Caco-2 (cell line): ENCODE data around the gene SPATA31C1. TPM values are rescaled to one million over a fixed set of nuclear protein-coding genes. Genes with fewer than 3 reads are reported as not detected.

Experiments
- BruUV-seq: library from RNA; stranded (reverse); fragments of 400-500 nt; replicated peaks from 2 replicates; lab custom pipeline; 2021; lab: Mats Ljungman, UMichigan
- CTCF ChIA-PET: fragments of 300-600 bp; sonication (Branson Sonifier 250); formaldehyde crosslinking; loops from one replicate; lab custom pipeline; 2022; ENCODE audit warnings: antibody characterized with exemption; lab: Charles Lee
- POLR2A ChIA-PET: fragments of 300-600 bp; sonication (Branson Sonifier 250); formaldehyde crosslinking; loops from one replicate; lab custom pipeline; 2022; ENCODE audit warnings: antibody characterized with exemption; lab: Charles Lee
- DNase-seq, 2 experiments: peaks; one replicate each; pipeline versions ENCODE4 v3.0.0 to v3.0.0-alpha.2; 2020 to 2022
- H3K27me3 ChIP-seq: replicated peaks from 2 replicates; pipeline ENCODE4 v1.6.0; 2011; ENCODE audit warnings: low read length; ENCODE audit not compliant: control insufficient read depth, insufficient read depth
- H3K36me3 ChIP-seq: 2 replicates; pipeline ENCODE4 v1.5.1; 2011; ENCODE audit warnings: low read length; ENCODE audit not compliant: control insufficient read depth, insufficient read depth
- H3K4me1 ChIP-seq: fragments of 250-450 bp; sonication (Bioruptor Pico); 2 replicates; pipeline ENCODE4 v1.5.1; 2020; ENCODE audit warnings: mild to moderate bottlenecking
- H3K4me3 ChIP-seq: 2 replicates; pipeline ENCODE4 v1.5.1; 2011; ENCODE audit warnings: low read depth, mild to moderate bottlenecking, control low read depth, low read length
- H3K9me3 ChIP-seq: fragments of 250-450 bp; sonication (Bioruptor Pico); 2 replicates; pipeline ENCODE4 v1.5.1; 2020; ENCODE audit warnings: mild to moderate bottlenecking, moderate library complexity
- H3K27ac Mint-ChIP-seq: one replicate; pipeline ENCODE4 v1.8.0; 2022; ENCODE audit warnings: mixed read lengths; ENCODE audit not compliant: unreplicated experiment
- H3K27me3 Mint-ChIP-seq: one replicate; pipeline ENCODE4 v1.8.0; 2022; ENCODE audit warnings: mixed read lengths; ENCODE audit not compliant: insufficient read depth, unreplicated experiment
- H3K36me3 Mint-ChIP-seq: one replicate; pipeline ENCODE4 v1.8.0; 2022; ENCODE audit warnings: mild to moderate bottlenecking, mixed read lengths; ENCODE audit not compliant: insufficient read depth, unreplicated experiment
- H3K4me1 Mint-ChIP-seq: one replicate; pipeline ENCODE4 v1.8.0; 2022; ENCODE audit warnings: low read depth, mixed read lengths; ENCODE audit not compliant: unreplicated experiment
- H3K4me3 Mint-ChIP-seq: one replicate; pipeline ENCODE4 v1.8.0; 2022; ENCODE audit warnings: mild to moderate bottlenecking, moderate library complexity, mixed read lengths; ENCODE audit not compliant: unreplicated experiment
- H3K9me3 Mint-ChIP-seq: one replicate; pipeline ENCODE4 v1.8.0; 2022; ENCODE audit warnings: mixed read lengths; ENCODE audit not compliant: unreplicated experiment
- intact Hi-C: fragments of 100-400 bp; cut with micrococcal nuclease; formaldehyde crosslinking; loops from one replicate; pipeline ENCODE4 v1.10.0; 2022; ENCODE audit not compliant: unreplicated experiment
- total RNA-seq: library from RNA; stranded (reverse); gene quantifications from 2 replicates; pipeline ENCODE4 v1.2.3, GENCODE V29; 2022
- TF ChIP-seq, protein P1 (sequence below), 2 experiments: fragments of 200-600 bp in 1 of 2; IDR thresholded peaks; 1 replicate in 1 of 2; 2 replicates in 1 of 2; pipeline versions ENCODE4 v1.5.1 to v1.8.0; 2011 to 2022; ENCODE audit warnings: antibody characterized with exemption in 1 of 2, control low read depth in 1 of 2, inconsistent platforms in 1 of 2, low read depth in 1 of 2, low read length in 1 of 2, mild to moderate bottlenecking in 1 of 2, moderate library complexity in 1 of 2; ENCODE audit not compliant: insufficient read depth in 1 of 2, severe bottlenecking in 1 of 2, unreplicated experiment in 1 of 2

The SPATA31C1 gene
- total RNA-seq, 1 experiment from 2014 or later: not detected

DNA sequence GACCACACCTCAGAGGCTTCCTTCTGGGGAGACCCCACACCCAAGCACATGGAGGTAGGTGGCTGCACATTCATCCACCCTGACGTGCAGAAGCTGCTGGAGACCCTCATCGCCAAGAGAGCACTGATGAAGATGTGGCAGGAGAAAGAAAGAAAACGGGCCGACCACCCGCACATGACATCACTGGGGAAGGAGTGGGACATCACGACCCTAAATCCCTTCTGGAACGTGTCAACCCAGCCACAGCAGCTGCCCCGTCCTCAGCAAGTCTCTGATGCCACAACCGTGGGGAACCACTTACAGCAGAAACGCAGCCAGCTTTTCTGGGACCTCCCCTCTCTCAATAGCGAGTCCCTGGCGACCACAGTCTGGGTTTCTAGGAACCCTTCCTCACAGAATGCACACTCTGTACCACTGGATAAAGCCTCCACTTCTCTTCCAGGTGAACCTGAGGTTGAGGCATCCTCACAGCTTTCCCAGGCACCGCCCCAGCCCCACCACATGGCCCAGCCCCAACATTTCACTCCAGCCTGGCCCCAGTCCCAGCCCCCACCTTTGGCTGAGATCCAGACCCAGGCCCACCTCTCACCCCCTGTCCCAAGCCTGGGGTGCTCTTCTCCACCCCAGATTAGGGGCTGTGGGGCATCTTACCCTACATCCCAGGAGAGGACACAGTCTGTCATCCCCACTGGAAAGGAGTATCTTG, 32.1 kb upstream of the SPATA31C1 start:
- Mint-ChIP-seq H3K27ac (no peak overlapping the region), H3K36me3 (no peaks in the 10 kb centered on the region), H3K4me1 (no peaks in the 10 kb centered on the region), H3K4me3 (no peak overlapping the region), H3K27me3 (no peaks in the 10 kb centered on the region), H3K9me3 (no peaks in the 10 kb centered on the region)
- H3K4me3 ChIP-seq: no peak overlapping the region
- no peaks in the 10 kb centered on the region for H3K9me3 ChIP-seq
- TF ChIP-seq, protein P1, sequence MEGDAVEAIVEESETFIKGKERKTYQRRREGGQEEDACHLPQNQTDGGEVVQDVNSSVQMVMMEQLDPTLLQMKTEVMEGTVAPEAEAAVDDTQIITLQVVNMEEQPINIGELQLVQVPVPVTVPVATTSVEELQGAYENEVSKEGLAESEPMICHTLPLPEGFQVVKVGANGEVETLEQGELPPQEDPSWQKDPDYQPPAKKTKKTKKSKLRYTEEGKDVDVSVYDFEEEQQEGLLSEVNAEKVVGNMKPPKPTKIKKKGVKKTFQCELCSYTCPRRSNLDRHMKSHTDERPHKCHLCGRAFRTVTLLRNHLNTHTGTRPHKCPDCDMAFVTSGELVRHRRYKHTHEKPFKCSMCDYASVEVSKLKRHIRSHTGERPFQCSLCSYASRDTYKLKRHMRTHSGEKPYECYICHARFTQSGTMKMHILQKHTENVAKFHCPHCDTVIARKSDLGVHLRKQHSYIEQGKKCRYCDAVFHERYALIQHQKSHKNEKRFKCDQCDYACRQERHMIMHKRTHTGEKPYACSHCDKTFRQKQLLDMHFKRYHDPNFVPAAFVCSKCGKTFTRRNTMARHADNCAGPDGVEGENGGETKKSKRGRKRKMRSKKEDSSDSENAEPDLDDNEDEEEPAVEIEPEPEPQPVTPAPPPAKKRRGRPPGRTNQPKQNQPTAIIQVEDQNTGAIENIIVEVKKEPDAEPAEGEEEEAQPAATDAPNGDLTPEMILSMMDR (IDR thresholded peaks at IDR 0.05; ENCODE audit: insufficient read depth in 1 of 2, low read depth in 1 of 2, low read length in 1 of 2, severe bottlenecking in 1 of 2, unreplicated experiment in 1 of 2): no peak
- H3K27me3 ChIP-seq: no peaks in the 10 kb centered on the region
- no peaks in the 10 kb centered on the region for H3K36me3 ChIP-seq
- intact Hi-C loops: no loop called here
- no peak for DNase-seq
- ChIA-PET POLR2A (no interaction called here), CTCF (no interaction called here)
- H3K4me1 ChIP-seq: no peaks in the 10 kb centered on the region
- BruUV-seq: no TSS peak

DNA sequence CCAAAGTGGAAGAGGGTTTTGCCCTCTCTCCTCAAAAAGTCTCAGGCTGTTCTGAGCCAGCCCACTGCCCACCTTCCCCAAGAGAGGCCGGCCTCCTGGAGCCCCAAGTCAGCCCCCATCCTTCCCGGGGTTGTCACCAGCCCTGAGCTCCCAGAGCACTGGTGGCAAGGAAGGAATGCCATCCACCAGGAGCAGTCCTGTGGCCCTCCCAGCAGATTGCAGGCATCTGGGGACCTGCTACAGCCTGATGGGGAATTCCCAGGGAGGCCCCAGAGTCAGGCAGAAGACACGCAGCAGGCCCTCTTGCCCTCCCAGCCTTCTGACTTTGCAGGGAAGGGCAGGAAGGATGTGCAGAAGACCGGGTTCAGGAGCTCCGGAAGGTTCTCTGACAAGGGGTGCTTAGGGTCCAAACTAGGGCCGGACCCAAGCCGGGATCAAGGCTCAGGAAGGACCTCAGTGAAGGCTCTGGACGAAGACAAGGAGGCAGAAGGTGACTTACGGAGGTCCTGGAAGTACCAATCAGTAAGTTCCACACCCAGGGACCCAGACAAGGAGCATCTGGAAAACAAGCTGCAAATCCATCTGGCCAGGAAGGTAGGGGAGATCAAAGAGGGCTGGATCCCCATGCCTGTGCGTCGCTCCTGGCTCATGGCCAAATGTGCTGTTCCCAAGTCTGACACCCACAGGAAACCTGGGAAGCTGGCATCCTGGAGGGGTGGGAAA, 31.4 kb upstream of the SPATA31C1 start:
- Mint-ChIP-seq H3K27me3 (no peaks in the 10 kb centered on the region), H3K9me3 (no peaks in the 10 kb centered on the region), H3K4me3 (no peak overlapping the region), H3K36me3 (no peaks in the 10 kb centered on the region), H3K27ac (no peak overlapping the region), H3K4me1 (no peaks in the 10 kb centered on the region)
- TF ChIP-seq, protein P1 (IDR thresholded peaks at IDR 0.05; ENCODE audit: insufficient read depth in 1 of 2, low read depth in 1 of 2, low read length in 1 of 2, severe bottlenecking in 1 of 2, unreplicated experiment in 1 of 2): no peak
- BruUV-seq: no TSS peak
- intact Hi-C loops: no loop called here
- POLR2A ChIA-PET: no interaction called here
- H3K36me3 ChIP-seq: no peaks in the 10 kb centered on the region
- no peak overlapping the region for H3K4me3 ChIP-seq
- no peaks in the 10 kb centered on the region for H3K9me3 ChIP-seq
- CTCF ChIA-PET: no interaction called here
- no peaks in the 10 kb centered on the region for H3K27me3 ChIP-seq
- no peaks in the 10 kb centered on the region for H3K4me1 ChIP-seq
- no peak for DNase-seq

DNA sequence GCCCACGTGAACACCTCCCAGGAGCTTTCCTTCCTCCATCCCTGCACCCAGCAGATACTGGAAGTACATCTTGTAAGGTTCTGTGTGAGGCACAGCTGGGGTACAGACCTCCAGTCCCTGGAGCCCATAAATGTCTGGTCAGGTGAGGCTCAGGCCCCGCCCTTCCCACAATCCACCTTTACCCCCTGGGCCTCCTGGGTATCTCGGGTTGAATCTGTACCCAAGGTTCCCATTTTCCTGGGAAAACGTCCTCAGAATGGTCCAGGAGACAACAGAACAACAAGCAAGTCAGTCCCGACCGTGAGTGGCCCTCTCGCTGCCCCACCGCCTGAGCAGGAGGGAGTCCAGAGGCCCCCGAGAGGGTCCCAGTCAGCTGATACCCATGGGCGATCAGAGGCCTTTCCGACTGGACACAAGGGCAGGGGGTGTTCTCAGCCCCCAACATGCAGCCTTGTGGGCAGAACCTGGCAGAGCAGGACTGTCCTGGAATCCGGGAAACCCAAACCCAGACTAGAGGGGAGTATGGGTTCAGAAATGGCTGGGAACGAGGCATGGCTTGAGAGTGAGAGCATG, 30.7 kb upstream of the SPATA31C1 start:
- Histone ChIP-seq H3K27me3 (no peaks in the 10 kb centered on the region), H3K4me3 (no peak overlapping the region), H3K4me1 (no peaks in the 10 kb centered on the region), H3K9me3 (no peaks in the 10 kb centered on the region), H3K36me3 (no peaks in the 10 kb centered on the region)
- intact Hi-C loops: no loop called here
- POLR2A ChIA-PET: no interaction called here
- no TSS peak for BruUV-seq
- DNase-seq: no peak
- H3K4me1 Mint-ChIP-seq: no peaks in the 10 kb centered on the region
- CTCF ChIA-PET: no interaction called here
- no peak overlapping the region for H3K4me3 Mint-ChIP-seq
- TF ChIP-seq, protein P1 (IDR thresholded peaks at IDR 0.05; ENCODE audit: insufficient read depth in 1 of 2, low read depth in 1 of 2, low read length in 1 of 2, severe bottlenecking in 1 of 2, unreplicated experiment in 1 of 2): no peak
- H3K36me3 Mint-ChIP-seq: no peaks in the 10 kb centered on the region
- H3K27me3 Mint-ChIP-seq: no peaks in the 10 kb centered on the region
- no peaks in the 10 kb centered on the region for H3K9me3 Mint-ChIP-seq
- H3K27ac Mint-ChIP-seq: no peak overlapping the region
